Upper lobe of left lung (tissue), 4 donors: ENCODE data around the gene TYMS.

Source experiments
- POLR2A ChIP-seq, 4 donors: fragments of 450-650 bp; IDR thresholded peaks; one replicate each; pipeline ENCODE4 v1.5.1; 2016 to 2017; ENCODE audit warnings: antibody characterized with exemption in 4 of 4, mild to moderate bottlenecking in 2 of 4
- POLR2AphosphoS5 ChIP-seq, 2 donors: sonication (generic); formaldehyde crosslinking; IDR thresholded peaks; one replicate each; pipeline ENCODE4 v1.5.1; 2017; ENCODE audit warnings: antibody characterized with exemption in 2 of 2

DNA sequence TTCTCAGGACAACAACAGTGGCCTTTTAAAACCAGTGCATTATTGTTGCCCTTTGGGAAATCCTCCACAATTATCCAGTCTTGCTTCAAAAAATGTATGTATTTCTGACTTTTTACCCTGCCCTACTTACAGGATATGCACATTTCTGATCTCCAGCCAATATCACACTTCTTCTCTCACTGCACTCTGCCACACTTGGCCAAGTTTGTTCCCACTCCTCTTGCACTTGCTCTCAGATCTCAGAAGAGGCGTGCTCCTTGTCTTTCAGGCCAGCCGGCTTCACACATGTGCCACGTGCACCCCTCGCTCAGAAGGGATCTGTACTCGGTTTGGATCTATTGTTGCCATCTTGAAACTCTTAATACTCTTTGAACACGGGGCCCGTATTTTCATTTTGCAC is 45.3 kb upstream of the TYMS start:
- TF ChIP-seq POLR2A (IDR thresholded peaks at IDR 0.05) (no peak), POLR2AphosphoS5 (IDR thresholded peaks at IDR 0.05) (no peak)
